HG02678 (cell line): ENCODE results near the gene CEACAM16.

Source experiments
- ATAC-seq: cut with Tn5 transposase; IDR thresholded peaks from one replicate; pipeline ENCODE4 v1.9.1; 2021; ENCODE audit warnings: mild to moderate bottlenecking, moderate library complexity; ENCODE audit not compliant: unreplicated experiment

The CEACAM16 gene

DNA sequence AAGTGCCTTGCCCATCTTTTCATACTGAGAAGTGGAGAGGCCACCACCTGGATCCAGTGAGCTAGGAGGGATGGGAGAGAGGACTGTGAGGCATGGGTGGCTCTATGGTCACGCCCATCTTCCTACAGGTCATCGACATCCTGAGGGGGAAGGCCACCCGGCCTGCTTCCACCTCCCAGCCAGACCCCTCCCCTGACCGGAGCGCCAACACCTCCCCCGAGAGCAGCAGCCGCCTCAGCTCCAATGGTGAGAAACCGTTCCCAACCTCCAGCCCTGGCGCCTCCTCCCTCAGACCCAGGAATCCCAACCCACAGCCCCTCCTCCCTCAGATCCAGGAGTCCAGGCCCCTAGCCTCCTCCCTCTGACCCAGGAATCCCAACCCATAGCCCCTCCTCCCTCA lies 59.6 kb downstream of the CEACAM16 start:
- no peak for ATAC-seq

DNA sequence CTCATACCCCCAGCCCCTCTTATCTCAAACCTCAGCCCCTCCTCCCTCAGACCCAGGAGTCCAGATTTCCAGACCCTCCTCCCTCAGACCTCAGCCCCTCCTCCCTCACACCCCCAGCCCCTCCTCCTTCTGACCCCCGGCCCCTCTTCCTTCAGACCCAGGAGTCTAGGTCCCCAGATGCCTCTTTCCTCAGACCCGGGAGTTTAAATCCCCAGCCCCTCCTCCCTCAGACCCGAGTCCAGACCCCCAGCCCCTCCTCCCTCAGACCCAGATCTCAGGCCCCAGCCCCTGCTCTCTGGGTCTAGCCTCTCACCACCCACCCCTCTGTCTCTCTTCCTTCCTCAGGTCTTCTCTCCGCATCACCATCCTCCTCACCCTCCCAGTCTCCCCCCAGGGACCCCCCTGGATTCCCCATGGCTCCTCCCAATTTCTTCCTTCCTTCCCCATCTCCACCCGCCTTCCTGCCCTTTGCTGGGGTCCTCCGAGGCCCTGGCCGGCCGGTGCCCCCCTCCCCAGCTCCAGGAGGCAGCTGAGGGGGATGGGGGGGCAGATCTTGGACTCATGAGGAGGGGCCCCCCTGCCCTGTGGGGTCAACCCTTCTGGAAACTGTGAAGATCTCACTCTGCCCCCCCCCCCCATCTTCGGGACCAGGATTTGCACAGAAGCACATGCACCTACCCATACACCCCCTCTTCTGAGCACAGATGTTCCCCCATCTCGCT lies 60.3 kb downstream of the CEACAM16 start:
- ATAC-seq = no peak
